Activated CD8-positive, alpha-beta memory T cell treated with anti-CD3 and anti-CD28 coated beads for 36 hours (primary cell): ENCODE data around the gene NFX1. TPM values are rescaled to one million over a fixed set of nuclear protein-coding genes. Genes with fewer than 3 reads are reported as not detected.
"Not testable (repeated sequence)": the region's sequence is repeated elsewhere in the genome, so short reads cannot be mapped to it uniquely, and the experiment has no call there.

Experiments used
- CTCF ChIA-PET: fragments of 350-600 bp; sonication (Branson Sonifier 250); formaldehyde crosslinking; loops from one replicate; lab custom pipeline; 2021; ENCODE audit warnings: antibody characterized with exemption; lab: Charles Lee
- POLR2A ChIA-PET: fragments of 350-600 bp; sonication (Branson Sonifier 250); formaldehyde crosslinking; loops from one replicate; lab custom pipeline; 2021; ENCODE audit warnings: antibody characterized with exemption; lab: Charles Lee
- total RNA-seq, 2 experiments: library from RNA; stranded (reverse); gene quantifications; one replicate each; pipeline ENCODE4 v1.2.3, GENCODE V29; 2021

Gene NFX1
- total RNA-seq, 2 experiments from 2014 or later, result 41.2 to 42.7 TPM

DNA sequence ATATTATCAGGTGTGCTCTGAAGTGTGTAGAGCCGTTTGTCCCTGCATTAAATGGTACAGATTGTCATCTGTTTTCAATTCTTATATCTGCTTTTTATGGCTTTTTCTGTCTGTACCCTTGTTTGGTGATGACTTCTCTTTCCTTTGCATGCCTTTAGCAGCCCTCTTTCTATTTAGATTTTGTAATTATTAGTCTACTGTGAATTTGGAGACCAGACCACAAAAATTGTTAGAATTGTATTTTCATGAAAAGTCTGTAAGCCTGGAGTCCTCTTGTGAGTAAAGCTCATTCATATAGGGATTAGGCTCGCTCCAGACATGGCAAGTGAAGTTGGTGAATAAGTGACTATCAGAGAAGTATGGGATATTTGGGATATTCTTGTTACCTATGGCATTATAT is 41.7 kb downstream of the NFX1 start:
- ChIA-PET POLR2A (no interaction called here), CTCF (no interaction called here)

DNA sequence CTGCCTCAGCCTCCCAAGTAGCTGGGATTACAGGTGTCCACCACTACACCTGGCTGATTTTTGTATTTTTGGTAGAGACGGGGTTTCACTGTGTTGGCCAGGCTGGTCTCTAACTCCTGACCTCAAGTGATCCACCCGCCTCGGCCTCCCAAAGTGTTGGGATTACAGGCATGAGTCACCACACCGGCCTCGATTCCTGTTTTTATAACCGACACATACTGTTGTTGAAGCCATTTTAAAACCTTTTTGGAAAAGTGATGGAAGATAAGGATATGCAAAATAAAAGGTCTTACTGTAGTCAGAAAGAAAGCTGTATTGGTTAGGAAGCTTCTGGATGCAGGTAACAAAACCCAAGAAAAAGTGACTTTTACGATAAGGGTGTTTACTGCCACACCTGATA is 42.6 kb downstream of the NFX1 start:
- POLR2A ChIA-PET, CTCF ChIA-PET: not testable (repeated sequence)

DNA sequence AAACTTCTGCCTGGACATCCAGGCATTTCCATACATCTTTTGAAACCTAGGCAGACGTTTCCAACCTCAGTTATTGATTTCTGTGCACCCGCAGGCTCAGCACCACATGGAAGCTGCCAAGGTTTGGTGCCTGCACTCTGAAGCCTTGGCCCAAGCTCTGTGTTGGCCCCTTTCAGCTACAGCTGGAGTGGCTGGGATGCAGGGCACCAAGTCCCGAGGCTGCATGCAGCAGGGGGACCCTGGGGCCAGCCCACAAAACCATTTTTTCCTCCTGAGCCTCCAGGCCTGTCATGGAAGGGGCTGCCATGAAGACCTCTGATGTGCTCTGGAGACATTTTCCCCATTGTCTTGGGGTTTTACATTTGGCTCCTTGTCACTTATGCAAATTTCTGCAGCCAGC is 49.9 kb downstream of the NFX1 start:
- CTCF ChIA-PET, result no interaction called here

DNA sequence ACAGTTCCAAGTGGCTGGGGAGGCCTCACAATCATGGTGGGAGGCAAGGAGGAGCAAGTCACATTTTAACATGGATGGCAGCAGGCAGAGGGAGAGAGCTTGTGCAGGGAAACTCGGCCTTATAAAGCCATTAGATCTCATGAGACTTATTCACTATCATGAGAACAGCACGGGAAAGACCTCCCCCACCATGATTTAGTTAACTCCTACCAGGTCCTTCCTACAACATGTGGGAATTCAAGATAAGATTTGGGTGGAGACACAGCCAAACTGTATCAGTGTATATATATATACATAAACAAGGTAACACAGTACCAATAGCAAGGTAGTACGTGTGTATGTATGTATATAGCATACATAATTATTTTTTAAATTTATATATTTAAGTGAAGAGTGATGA is 50.9 kb downstream of the NFX1 start:
- ChIA-PET POLR2A (no interaction called here), CTCF (no interaction called here)

More for the DNA sequence above, 49.9 kb downstream of the NFX1 start:
- POLR2A ChIA-PET, result no interaction called here

DNA sequence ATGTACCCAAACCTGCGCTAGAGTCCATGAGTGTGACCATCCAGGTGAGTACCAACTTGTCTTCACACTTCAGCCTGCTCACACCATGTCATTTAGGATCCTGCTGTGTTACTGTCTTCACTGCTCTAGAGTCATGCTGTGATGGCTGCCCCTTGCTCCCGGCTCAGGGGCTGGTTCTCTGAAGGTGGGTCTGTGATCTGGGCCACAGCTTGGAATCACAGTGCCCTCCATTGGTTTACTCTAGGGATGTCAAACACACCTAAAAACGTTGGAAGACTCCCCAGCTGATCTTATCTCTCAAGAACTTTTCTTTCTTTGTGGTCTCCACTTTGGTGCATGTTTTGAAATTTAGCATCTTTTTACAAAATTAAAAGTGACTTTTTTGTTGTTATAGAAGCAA is 53.8 kb downstream of the NFX1 start:
- POLR2A ChIA-PET, result no interaction called here
- CTCF ChIA-PET, result no interaction called here

DNA sequence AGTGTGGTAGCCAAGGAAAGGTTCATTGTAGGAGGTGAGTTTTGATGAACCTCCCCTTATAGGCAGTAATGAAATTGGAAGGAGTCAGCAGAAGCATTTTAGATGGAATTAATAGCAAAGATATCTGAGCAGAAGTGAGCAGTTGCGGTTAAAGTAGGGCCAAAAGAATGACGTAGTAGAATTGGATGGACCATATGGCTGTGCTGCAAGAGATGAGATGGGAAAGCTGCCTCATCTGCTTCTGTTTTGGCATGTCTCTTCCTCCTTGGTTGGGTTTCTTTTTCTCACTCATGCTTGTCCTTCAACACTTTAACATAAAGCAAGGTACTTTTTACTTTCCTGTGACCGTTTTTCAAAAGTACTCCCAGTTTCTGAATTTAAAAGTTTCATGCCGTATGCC is 56.2 kb downstream of the NFX1 start:
- ChIA-PET CTCF (no interaction called here), POLR2A (no interaction called here)

DNA sequence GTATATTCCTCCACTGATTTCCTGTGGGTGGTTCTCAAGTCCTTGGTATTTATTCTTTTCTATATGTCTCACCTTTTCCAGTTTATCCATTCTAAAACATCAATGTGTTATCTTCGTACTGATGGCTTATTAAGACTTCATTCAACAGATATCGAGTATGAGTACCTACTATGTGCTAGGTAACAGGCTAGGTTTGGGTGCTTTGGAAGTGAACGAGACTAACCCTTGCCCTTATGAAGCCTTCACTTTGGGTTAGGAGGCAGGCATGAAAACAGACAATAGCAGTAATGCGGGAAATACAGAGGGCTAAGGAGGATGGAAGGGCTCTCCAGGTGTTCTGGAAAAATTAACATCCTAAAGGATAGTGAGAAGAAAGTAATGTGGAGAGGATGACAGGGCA is 58.7 kb downstream of the NFX1 start:
- POLR2A ChIA-PET, result no interaction called here

DNA sequence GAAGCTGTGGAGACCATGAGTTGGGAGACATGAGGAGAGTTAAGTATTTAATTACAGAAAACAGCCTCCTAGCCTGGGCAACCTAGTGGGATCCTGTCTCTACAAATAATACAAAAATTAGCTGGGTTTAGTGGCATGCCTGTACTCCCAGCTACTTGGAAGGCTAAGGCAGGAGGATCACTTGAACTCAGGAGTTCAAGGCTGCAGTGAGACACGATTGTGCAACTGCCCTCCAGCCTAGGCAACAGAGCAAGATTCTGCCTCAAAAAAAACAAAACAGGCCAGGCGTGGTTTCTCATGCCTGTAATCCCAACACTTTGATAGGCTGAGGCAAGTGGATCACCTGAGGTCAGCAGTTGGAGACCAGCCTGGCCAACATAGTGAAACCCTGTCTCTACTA is 59.4 kb downstream of the NFX1 start:
- CTCF ChIA-PET, result no interaction called here

More for the DNA sequence above, 58.7 kb downstream of the NFX1 start:
- CTCF ChIA-PET, result no interaction called here

DNA sequence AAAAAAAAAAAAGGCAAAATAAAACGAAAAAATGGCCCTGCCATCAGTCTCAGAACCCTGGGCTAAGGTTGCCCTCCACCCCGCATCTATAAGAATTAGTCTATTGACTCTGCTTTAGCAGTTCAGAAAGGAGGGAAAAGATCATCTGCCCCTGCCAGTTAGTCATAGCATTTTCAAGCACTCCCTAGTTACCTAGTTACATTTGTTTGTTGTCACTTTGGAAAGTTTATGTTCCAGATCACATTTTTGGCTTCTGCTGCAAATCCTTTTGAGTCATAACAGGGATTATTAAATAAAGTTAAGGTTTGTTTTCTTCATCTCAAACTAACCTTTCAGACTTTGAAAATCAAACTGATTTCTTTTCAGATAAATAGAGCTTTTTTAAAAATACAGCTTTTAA is 60.0 kb downstream of the NFX1 start:
- CTCF ChIA-PET, result no interaction called here
- POLR2A ChIA-PET, result interaction anchor here (0.6 kb wide), 1 partner anchor 107 kb away, joined by 3 read pairs; no protein-coding TSS in a partner anchor

More for the DNA sequence above, 59.4 kb downstream of the NFX1 start:
- POLR2A ChIA-PET, result interaction anchor here (0.6 kb wide), 1 partner anchor 106 kb away, joined by 3 read pairs; no protein-coding TSS in a partner anchor

DNA sequence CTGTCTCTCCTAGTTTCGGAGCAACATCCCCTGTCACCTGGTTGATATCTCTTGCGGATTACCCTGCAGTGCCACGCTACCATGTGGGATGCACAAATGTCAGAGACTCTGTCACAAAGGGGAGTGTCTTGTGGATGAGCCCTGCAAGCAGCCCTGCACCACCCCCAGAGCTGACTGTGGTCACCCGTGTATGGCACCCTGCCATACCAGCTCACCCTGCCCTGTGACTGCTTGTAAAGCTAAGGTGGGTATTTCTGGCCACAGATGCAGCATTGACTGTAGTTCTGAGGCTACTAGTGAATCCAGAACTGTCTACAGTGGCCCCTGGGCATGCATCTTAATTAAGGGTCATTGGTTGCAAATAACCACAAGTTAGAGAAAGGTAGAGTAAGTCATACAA is 61.2 kb downstream of the NFX1 start:
- CTCF ChIA-PET, result interaction anchor here (0.8 kb wide), 1 partner anchor 9 kb away, joined by 3 read pairs; no protein-coding TSS in a partner anchor
- POLR2A ChIA-PET, result no interaction called here

DNA sequence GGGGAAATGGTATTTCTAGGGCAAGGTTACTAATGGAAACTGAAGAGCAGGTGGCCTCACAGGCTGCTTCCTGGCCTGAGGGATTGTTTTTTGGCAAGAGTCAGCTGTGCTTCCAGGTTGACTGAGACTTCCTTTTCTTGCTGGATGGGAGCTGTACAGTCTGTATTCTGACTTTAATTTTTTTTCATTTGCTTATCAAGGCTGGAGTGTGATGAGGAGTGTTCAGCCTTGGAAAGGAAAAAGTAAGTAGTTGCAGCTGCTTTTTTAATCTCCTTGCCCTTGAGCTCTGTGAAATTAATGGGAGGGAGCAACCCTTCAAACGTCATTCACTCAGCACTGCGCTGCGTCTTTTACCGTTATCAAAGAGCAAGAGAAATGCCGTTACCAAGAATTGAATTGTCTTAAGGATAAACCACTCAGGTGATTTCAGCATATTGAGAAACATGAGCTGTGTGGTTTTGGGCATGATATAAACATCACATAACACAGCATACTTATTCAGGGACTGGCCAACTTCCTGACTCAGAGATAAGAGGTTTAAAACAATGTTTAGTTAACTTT is 64.4 kb downstream of the NFX1 start:
- ChIA-PET CTCF (no interaction called here), POLR2A (no interaction called here)

DNA sequence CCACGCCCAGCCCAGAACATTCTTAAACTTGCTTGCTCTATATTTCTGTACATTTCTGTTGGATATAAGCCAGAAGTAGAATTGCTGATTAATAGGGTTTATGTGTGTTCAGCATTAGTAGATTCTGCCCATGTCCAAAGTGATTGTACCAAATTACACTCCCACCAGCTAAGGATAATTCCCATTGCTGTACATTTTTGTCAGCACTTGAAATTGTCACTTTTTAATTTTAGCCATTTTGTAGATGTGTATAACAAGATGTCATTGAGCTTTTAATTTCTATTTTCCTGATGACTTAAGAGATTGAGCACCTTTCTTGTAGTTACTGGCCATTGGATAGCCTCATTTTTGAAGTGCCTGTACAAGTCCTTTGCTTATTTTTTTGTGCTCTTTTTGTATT is 65.6 kb downstream of the NFX1 start:
- ChIA-PET CTCF (no interaction called here), POLR2A (no interaction called here)

DNA sequence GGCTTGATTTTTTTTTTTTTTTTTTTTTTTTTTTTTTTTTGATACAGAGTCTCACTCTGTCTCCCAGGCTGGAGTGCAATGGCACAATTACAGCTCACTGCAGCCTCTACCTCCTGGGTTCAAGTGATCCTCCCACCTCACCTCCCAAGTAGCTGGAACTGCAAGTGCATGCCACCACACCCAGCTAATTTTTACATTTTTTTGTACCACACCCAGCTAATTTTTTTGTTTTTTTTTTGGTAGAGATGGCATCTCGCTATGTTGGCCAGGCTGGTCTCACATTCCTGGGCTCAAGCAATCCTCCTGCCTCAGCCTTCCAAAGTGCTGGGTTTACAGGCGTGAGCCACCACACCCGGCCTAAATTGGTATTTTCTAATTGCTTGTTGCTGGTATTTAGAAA is 68.3 kb downstream of the NFX1 start:
- POLR2A ChIA-PET, CTCF ChIA-PET: not testable (repeated sequence)

DNA sequence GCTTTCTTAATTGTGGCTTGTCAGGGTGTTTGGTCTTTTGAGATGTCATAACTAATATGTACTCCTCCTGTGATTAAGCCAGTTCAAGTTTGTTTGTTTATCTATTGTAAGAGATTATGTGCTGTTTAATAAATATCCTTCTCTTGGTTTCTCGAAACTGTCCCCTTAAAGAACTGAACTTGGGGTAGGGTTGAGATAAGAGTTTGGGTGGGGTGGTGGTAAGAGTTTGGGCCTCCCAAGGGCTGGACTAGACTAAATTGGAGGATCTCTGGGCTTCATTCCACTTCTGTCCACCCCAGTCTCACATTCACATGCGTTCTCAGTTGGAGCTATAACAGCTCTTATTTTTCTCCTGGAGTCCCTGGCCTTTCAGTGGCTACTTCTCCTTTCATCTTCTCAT is 73.8 kb downstream of the NFX1 start:
- ChIA-PET CTCF (no interaction called here), POLR2A (no interaction called here)

DNA sequence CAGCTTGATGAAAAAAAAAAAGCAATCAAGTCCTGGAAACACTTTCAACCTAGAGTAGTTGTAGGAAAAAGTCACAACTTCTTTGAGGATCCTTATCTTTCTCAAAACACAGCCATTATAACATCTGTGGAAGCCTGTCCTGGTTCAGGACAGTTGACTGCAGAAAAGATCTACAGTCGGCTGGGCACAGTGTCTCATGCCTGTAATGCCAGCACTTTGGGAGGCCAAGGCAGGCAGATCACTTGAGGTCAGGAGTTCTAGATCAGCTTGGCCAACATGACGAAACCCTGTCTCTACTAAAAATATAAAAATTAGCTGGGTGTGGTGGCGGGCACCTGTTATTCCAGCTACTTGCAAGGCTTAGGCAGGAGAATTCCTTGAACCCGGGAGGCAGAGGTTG is 74.5 kb downstream of the NFX1 start:
- POLR2A ChIA-PET, result not testable (repeated sequence)
- CTCF ChIA-PET, result interaction anchor here (1.0 kb wide), 1 partner anchor 10 kb away, joined by 4 read pairs; no protein-coding TSS in a partner anchor

DNA sequence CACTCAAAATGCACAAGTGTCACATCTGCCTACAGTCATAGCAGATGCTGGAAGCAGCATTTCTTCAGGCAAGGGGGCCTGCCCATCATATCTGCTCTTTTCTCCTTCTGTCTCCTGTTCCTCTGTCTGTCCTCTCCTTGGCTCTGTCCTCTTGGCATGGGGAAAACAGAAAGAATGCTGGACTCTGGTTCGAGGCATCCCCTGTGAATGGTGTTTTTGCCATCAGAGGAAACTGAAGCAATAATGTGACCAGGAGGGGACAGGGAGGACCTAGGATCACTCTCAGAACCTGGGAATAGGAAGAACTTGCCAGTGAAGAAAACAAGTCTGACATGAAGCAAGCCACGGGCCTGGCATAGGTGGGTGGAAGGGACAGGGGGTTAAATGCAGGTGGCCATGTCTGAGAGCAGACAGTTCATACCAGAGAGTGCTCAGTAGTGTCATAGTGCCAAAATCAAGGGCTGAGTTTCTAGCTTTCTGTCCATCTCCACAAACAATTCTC is 76.7 kb downstream of the NFX1 start:
- CTCF ChIA-PET, result no interaction called here
- POLR2A ChIA-PET, result no interaction called here

DNA sequence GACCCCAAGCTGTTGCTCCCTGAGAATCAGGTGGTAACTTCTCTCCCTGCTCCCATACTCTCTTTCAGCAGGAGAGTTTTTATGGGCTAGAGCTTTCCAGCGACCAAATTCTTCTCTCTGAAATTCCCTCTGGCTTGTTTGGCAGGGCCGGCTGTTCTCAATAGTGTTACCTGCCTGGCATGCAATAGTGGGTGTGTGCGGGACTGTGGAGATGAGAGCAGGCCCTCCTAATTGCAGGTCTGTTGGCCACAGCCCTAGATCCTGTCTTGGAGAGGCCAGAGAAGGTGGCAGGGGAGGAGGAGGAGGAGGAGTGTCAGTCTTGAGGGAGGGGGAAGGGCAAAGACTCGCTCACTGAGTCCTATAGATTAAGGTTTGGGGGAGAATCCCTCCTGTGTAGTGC is 82.6 kb downstream of the NFX1 start:
- CTCF ChIA-PET, result interaction anchor here (3.7 to 4.5 kb wide), 2 partner anchors 43 to 93 kb away, joined by 17 to 22 read pairs; no protein-coding TSS in a partner anchor
- POLR2A ChIA-PET, result no interaction called here

DNA sequence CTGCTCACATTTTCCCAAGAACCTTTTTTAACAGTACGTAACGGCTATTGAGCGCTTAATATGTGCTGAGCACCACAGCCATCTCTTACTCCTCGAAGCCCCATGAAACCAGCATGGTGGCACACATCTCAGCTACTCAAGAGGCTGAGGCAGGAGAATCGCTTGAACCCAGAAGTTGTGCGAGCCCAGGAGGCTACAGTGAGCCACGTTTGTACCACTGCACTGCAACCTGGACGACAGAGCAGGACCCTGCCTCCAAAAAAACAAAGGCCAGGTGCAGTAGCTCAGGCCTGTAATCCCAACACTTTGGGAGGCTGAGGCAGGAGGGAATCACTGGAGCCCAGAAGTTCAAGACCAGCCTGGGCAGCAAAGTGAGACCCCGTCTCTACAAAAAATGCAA is 83.9 kb downstream of the NFX1 start:
- POLR2A ChIA-PET, result no interaction called here
- CTCF ChIA-PET, result interaction anchor here (0.6 to 4.5 kb wide), 11 partner anchors 9 to 92 kb away, joined by 3 to 22 read pairs (median 4); partner anchors contain the start of gene AQP3

DNA sequence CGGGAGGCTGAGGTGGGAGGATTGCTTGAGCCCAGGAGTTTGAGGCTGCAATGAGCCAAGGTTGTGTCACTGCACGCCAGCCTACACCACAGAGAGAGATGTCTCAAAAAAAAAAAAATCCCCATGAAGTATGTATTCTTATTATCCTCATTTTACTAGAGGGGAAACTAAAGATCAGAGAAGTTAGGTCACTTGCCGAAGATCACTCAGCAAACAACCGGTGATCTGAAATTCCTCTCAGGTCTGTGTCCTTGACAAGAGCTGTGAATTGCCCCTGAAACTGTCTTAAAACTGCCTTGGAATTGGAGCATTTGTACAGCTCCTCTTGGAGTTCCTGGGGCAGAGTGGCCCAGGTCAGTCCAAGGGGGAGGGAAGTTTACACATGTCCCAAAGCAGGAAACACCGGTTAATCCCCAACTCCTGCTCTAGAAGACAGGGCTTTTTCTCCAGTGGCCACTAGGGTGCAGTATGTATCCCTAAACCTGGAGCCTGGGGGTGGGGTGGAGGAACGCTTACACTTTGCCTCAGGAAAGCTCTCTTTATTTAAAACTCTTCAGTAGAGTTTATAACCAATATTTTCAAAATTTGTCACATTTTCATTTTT is 84.4 kb downstream of the NFX1 start:
- ChIA-PET POLR2A (interaction anchor here (0.7 kb wide), 1 partner anchor 718 kb away, joined by 3 read pairs; no protein-coding TSS in a partner anchor), CTCF (interaction anchor here (0.5 to 4.5 kb wide), 15 partner anchors 10 to 487 kb away, joined by 3 to 22 read pairs (median 4); partner anchors contain the start of gene AQP3)

DNA sequence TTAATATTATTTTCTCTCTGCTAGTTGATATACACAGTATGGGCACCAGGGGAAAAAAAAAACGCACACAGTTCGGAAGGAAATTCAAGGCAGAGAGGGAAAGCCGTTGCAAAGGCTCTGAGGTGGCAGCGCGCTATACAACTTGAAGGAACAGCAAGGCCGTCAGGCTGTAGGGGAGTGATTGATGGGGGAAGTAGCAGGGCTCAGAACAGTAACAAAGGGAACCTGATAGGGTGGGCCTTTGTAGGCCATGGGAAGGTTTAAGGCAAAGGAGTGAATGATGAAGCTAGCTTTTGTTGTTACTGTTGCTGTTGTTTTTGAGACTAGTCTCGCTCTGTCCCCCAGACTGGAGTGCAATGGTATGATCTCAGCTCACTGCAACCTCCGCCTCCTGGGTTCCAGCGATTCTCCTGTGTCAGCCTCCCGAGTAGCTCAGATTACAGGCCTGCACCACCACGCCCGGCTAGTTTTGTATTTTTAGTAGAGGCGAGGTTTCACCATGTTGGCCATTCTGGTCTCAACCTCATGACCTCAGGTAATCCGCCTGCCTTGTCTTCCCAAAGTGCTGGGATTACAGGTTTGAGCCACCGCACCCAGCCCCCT is 85.0 kb downstream of the NFX1 start:
- ChIA-PET POLR2A (interaction anchor here (0.7 kb wide), 1 partner anchor 717 kb away, joined by 3 read pairs; no protein-coding TSS in a partner anchor), CTCF (interaction anchor here (0.5 to 4.5 kb wide), 12 partner anchors 10 to 486 kb away, joined by 3 to 22 read pairs (median 4); partner anchors contain the start of gene AQP3)
